GM18526 (cell line): ENCODE measurements around the gene C8A.

Experiments used
- POLR2A ChIP-seq: IDR thresholded peaks from 3 replicates; pipeline ENCODE4 v1.6.1; 2011; ENCODE audit not compliant: insufficient read length; ENCODE audit errors: extremely low read depth

Gene C8A

DNA sequence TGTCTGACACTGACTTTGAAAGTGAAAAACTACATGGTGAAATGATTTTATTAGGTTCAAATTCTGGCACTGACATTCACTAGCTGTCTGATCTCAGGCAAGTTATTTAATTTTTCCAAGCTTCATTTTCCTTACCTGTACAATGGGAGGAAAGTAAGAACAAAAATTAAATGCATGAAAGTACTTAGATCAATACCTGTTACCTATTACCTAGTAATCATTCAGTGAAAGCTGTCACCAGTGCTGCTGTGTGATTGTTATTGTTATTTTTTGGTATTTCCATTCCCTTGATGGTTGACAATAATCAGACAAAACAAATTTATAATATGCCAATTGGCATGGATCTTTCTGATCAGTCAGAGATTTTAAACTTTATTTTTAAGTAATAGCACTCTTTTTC is 1.6 kb downstream of the C8A start:
- no peak for TF ChIP-seq POLR2A

DNA sequence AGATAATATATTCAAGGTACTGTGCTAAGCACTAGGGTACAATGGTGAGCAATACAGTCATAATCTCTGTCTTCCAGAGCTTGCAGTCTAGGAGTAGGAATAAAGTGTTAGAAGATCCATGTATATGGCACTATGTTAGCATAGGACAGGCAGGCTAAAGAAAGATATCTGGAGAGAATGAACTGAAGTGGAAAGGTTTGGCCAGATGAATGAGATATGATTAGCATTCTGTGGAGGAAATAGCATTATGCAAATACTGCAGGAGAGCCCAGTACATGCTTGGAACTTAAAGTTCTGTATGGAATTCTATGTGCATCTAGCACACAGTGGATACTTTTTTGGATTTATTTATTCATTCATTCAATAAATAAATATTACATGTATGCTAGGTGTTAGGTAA is 4.7 kb downstream of the C8A start:
- TF ChIP-seq POLR2A: no peak

DNA sequence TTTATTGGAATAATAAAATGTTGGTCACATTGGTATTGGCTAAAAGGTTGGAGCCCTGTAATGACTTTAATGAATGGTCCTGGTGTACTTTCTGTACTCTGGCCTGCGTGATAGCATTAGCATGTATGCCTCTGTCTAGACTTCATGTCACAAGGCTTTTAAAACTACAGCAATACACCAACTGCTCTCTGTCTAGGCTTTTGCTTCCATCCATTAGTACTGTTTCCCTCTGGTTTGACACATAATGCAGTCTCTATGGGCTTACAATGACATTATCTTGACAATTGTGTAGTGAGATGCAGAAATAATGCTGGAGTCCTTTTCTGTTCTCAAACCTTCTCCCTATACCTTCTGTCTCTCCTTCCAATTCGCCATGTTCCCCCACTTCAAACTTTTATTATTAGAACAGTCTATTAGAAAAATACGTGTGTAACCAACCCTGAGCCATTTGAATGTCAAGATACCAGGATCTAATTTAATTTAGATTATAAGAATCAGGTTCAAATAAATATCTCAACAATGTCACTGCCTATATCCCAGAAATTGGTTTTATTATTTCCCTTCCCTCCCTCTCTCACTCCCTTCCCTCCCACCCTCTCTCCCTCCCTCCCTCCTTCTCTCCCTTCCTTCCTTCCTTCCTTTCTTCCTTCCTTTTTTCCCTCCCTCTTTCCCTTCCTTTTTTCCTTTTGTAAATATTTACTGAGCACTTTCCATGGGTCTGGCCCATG is 8.8 kb downstream of the C8A start:
- no peak for TF ChIP-seq POLR2A

DNA sequence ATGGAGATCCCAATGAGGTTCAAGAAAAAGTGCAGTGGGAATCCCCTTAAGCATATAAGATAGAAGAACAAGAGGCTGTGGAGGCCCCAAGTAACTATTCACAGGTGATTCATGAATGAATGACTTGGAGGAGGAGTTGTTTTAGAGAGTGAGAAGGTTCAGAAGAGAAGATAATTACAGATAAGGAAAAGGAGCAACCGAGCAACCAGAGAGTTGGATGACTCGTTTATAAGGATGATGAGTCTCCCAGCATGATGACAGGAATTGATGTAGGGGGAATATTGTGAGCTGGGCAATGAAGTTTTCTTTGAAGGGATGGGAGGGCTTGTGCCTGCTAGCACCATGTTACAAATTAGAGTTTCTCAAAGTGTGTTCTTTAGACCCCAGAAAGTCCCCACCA is 9.8 kb downstream of the C8A start:
- TF ChIP-seq POLR2A: no peak

DNA sequence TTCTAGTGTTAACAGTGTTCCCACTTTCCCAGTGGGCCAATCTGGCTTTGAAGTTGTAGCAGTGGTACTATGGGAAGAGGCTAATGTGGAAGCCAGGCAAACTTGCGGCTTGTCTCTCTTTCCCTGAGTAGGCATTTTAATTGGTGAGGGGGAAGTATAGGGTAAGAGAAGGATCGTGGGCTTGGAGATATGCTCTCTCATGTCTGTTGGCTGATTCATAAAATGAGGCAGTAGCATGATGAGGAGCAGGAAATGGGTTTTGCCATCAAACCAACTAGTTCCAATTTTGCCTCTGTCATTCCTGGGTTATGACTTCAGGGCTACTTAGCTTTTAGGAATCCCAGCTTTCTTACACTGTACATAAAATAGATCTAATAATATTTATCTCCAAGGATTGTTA is 12.1 kb downstream of the C8A start:
- TF ChIP-seq POLR2A: no peak

DNA sequence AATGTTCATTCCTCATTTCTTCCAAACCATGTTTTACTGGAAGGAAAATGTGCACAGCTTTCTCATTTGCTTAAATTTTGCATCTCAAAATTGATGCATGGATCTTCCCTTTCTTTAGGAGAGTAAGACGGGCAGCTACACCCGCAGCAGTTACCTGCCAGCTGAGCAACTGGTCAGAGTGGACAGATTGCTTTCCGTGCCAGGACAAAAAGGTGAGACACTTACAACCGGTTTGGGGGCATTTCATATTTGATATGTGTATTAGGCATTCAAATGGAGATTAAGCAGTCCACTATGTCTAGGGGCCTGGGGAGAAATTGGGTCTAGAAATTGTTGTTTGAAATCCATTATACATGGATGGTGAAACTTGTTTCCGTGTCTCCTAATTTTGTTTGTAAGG is 12.9 kb downstream of the C8A start:
- TF ChIP-seq POLR2A: no peak

DNA sequence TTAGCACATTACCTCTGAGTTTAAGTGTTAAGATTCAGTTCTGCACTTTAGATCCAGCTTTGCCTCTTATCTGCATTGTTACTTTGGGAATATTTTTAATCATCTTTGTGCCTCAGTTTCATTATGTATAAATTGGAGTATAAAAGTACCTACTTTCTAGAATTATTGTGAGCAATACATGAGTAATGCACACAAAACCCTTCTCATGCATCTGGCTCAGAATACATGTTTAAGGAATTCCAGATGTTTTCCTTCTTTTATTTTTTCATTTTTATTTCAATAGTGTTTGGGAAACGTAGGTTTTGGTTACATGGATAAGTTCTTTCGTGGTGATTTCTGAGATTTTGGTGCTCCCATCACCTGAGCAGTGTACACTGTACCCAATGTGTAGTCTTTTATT is 14.2 kb downstream of the C8A start:
- no peak for TF ChIP-seq POLR2A

DNA sequence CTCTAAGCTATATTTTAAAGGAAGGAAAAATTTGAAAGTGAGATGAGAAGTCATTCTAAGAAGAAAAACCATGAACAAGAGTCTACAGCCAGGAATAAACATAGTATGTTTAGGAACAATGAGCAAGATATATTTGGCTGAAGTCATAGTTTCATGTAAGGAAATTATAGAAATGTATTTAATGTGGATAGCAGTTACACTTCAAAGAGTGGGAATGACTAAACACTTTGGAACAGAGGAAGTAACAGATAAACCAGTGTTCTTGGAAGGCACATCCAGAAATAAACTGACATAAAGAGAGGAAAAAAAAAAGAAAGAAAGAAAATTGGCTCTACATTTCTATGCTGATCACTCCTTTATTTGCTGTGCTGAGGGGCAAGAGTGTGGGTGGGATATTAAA is 18.0 kb downstream of the C8A start:
- TF ChIP-seq POLR2A: no peak

DNA sequence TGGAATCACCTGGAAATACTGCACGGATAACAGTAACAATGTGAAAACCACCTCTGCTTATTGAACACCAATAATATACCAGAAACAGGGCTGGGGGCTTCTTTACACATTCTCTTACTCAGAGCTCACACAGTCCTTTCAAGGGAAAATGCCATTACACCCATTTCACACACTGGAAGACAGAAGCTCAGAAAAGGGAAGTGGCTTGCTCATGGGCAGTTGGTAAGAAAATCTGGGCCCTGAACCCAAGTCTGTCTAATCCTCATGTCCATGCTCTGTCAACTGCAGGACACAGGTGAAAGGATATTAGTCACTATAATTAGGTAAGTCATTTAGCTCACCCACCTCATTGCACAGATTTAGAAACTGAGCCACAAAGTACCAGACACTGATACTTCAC is 18.6 kb downstream of the C8A start:
- no peak for TF ChIP-seq POLR2A

DNA sequence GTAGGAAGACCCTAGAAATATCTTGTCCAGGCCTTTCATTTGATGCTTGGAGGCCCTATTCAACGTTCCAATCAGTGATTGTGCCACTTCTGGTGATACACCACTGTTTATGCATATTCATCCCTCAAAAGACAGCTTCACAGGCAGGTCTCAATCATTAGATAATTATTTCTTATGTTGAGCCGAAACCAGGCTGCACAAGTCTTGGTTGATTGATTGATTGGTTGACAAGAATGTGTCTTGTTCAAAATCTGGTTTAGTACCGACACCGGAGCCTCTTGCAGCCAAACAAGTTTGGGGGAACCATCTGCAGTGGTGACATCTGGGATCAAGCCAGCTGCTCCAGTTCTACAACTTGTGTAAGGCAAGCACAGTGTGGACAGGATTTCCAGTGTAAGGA is 20.1 kb downstream of the C8A start:
- TF ChIP-seq POLR2A: no peak

DNA sequence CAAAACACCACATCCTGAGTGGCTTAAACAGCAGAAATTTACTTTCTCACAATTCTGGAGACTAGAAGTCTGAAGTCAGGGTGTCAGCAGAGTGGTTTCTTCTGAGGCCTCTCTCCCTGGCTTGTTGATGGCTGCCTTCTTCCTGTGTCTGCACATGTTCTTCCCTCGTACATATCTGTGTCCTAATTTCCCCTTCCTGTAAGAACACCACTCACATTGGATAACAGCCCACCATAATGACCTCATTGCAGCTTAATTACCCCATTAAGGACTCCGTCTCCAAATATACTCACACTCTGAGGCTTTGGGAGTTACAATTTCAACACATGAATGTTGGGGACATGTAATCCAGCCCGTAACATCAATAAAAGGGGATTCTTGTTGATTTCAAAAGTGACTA is 23.4 kb downstream of the C8A start:
- TF ChIP-seq POLR2A: no peak

DNA sequence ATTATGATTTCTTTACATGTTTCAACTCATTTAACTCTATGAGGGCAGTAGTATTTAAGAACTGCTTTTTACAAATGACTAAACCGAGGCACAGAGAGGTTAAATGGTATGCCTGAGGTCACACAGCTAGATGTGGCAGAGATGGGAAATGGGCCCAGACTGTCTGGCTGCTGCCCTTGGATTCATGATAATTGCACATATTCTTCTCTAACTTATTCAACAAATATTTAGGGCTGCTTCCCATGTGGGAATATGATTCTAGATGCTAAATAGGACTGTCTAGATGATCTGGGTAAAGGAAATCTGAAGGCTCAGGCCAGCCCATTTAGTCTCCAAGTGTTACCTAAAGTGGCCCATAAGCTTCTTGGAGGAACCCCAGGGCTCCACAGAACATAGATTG is 26.2 kb downstream of the C8A start:
- TF ChIP-seq POLR2A: no peak

DNA sequence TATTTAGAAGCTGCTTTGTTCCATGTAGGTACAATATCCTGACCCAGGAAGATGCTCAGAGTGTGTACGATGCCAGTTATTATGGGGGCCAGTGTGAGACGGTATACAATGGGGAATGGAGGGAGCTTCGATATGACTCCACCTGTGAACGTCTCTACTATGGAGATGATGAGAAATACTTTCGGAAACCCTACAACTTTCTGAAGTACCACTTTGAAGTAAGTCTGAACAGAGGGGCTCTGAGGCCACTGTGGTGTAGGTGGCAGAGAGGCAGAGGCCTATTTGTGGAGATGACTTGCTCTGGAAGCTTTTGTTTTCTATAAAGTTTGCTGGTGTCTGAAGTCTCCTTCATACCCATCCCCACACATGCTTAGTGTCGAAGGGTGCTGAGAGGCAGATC is 26.8 kb downstream of the C8A start:
- no peak for TF ChIP-seq POLR2A

DNA sequence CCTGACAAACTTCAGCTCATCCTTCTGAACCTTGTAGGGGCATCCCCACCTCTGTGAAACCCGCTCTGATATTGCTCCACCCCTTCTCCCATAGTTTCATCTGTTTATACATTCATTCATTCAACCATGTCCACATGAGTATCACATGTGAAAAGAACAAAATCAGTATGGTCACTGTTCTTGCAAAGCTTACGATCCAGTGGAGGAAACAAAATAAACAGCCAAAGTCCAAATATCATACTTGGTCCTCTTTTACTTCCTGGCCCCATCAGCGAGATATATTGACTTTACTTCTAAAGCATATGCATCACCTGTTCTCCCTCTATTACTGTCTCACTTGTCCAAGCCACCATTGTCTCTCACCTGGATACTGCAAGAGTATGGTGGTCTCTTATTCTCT is 35.6 kb downstream of the C8A start:
- no peak for TF ChIP-seq POLR2A

DNA sequence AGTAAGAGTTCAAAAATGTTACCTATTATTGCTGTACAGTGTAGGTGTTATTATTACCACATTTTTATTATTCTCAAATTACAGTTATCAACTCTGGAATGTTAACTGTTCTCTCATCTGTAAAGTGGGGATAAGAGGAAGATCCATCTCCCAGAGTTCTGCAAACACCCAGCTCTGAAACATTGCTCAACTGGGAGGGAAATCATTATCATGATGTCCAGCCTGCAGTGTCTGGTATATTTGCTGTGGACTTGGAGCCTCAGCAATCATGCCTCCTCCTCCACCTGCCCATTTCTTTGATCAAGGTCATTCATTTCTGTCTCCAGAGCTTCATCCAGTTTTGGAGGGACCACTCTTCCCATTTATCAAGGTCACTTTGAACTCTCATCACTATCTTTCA is 39.4 kb downstream of the C8A start:
- no peak for TF ChIP-seq POLR2A

DNA sequence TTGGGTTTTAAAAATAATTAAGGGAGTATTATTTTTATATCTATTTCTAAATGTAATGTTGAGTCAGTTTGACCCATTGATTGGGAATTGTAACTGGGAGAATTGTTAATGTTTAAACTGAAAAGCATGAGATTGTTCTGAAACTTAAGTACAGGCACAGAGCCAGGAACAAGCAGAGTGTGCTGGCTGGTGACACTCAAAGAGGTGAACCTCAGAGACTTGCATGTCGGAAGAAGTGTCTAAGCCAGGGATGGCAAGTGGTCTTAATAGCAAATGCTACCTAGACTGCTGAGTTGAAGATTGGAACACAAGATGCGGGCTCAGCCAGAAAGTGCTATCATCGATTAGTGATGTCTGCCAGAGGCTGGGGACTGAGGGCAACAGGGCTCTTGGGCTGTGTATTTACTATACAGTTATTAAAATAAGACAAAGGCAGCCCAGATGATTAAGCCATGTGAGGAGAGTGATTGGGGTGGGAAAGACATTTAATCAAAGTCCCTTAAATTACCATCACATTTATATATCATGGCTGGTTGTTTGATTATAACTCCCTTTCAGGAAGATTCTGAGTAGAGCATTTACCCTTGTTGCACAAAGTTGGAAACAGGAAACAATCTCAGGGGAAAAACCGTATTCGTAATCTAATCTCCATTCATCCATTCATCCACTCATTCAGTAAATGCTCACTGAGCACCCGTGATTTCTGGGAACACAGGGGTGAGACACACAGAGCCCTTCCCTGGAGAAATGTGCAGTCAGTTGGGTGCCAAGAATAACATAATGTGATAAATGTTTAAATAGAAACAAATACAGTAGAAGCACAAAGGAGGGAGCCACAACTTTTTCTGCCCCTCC is 42.8 kb downstream of the C8A start:
- no peak for TF ChIP-seq POLR2A

DNA sequence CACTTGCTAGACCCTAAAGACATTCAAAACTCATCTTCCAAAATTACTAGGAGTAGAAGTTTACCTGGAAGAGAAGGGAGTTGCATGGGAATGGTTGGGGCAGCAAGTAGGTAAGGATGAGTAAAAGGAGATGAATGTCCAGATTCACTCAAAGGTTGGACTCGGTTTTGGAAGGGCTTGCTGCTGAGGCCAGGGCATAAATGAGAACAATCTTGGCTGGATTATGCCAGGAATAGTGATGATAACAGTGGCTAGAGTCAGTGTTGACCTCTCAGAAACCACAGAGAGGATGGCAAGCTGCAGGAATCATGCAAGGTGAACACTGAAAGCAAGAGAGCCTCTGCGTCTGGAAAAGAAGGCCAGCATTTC is 43.4 kb downstream of the C8A start:
- TF ChIP-seq POLR2A: no peak
